TTC549 (cell line): ENCODE measurements around the gene KCNA10.

Experiments
- FAIRE-seq: peaks from 2 replicates; lab custom pipeline; 2012; peaks lifted over from hg19 to GRCh38; lab: Jason Lieb, UNC

The KCNA10 gene

GRCh38 chr1:110519125-110519810 lies at the start of gene KCNA10:
Gene KCNA10, minus strand, starts transcription at chr1:110519175. Its CDS starts 388 bp downstream, at chr1:110518787.
- FAIRE-seq = no peak

- no peak for FAIRE-seq
These were observed 47.9 kb upstream of the KCNA10 start for GRCh38 chr1:110566836-110567235.

- no peak for FAIRE-seq
These were observed 46.6 kb upstream of the KCNA10 start for GRCh38 chr1:110565565-110565964.

GRCh38 chr1:110563089-110563488 lies 44.1 kb upstream of the KCNA10 start:
- FAIRE-seq = no peak

- FAIRE-seq = no peak
These were observed 42.6 kb upstream of the KCNA10 start for GRCh38 chr1:110561596-110561995.

GRCh38 chr1:110559157-110559556 lies 40.2 kb upstream of the KCNA10 start:
- FAIRE-seq = no peak

GRCh38 chr1:110557481-110557880 lies 38.5 kb upstream of the KCNA10 start:
- no peak for FAIRE-seq

- FAIRE-seq = no peak
These were observed 37.5 kb upstream of the KCNA10 start for GRCh38 chr1:110556471-110556807.

GRCh38 chr1:110555807-110556470 lies 37.0 kb upstream of the KCNA10 start:
- FAIRE-seq = no peak

GRCh38 chr1:110554871-110555801 lies 36.2 kb upstream of the KCNA10 start:
- FAIRE-seq = no peak

- no peak for FAIRE-seq
These were observed 32.4 kb upstream of the KCNA10 start for GRCh38 chr1:110551278-110551809.

GRCh38 chr1:110549831-110550230 lies 30.9 kb upstream of the KCNA10 start:
- FAIRE-seq = no peak

- no peak for FAIRE-seq
These were observed 29.4 kb upstream of the KCNA10 start for GRCh38 chr1:110548381-110548780.

- FAIRE-seq = no peak
These were observed 28.0 kb upstream of the KCNA10 start for GRCh38 chr1:110547017-110547416.

GRCh38 chr1:110545492-110545891 lies 26.5 kb upstream of the KCNA10 start:
- FAIRE-seq = no peak

GRCh38 chr1:110544753-110545152 lies 25.8 kb upstream of the KCNA10 start:
- FAIRE-seq = no peak

GRCh38 chr1:110542725-110543124 lies 23.8 kb upstream of the KCNA10 start:
- no peak for FAIRE-seq

GRCh38 chr1:110541906-110542395 lies 23.0 kb upstream of the KCNA10 start:
- FAIRE-seq = no peak

- FAIRE-seq = no peak
These were observed 22.1 kb upstream of the KCNA10 start for GRCh38 chr1:110540891-110541685.

GRCh38 chr1:110538921-110539320 lies 19.9 kb upstream of the KCNA10 start:
- FAIRE-seq = no peak

GRCh38 chr1:110538075-110538474 lies 19.1 kb upstream of the KCNA10 start:
- FAIRE-seq = no peak

GRCh38 chr1:110535985-110536384 lies 17.0 kb upstream of the KCNA10 start:
- FAIRE-seq = no peak
